ENCODE measurements around the gene TEX13B.
A peak's percentile ranks its signal among the peaks of the same experiment; 100 is the strongest.

Gene TEX13B

DNA sequence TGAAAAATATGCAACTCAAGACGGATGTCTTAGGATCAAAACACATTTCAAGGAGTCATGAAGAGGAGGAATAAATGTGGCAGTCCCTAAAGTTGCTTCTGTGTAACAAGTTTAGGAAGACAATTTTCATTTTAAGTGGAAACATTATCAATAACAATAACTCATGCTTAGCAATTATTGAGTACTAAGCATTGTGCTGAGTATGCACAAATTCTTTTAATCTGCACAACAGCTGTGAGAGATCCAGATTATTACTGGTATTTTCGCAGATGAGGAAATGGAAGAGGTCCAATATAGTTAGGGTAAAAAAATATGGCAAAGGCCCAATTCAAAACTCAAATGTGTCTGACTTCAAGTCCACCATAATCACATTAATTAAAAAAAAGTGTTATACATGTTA is 2.9 kb upstream of the TEX13B start:
- Histone ChIP-seq H3K9ac (ENCODE audit: low read length) (no peak overlapping the region), H3K79me2 (ENCODE audit: insufficient read depth, low read length) (no peaks in the 10 kb centered on the region), H4K20me1 (ENCODE audit: low read depth, low read length) (no peaks in the 10 kb centered on the region), H3K4me3 (ENCODE audit: insufficient read depth, low read length, poor library complexity, severe bottlenecking) (no peak overlapping the region), H3K9me3 (ENCODE audit: insufficient read depth, low read length) (no peaks in the 10 kb centered on the region), H3K4me2 (ENCODE audit: low read depth, low read length, poor library complexity, severe bottlenecking) (no peak overlapping the region), H3K9me2 (replicated peaks; ENCODE audit: insufficient read depth, low read length) (no peaks in the 10 kb centered on the region), H3K27me3 (ENCODE audit: low read length) (no peaks in the 10 kb centered on the region), H2AFZ (ENCODE audit: low read depth, low read length, severe bottlenecking) (no peak overlapping the region), H3F3A (ENCODE audit: insufficient read depth) (no peaks in the 10 kb centered on the region), H3K36me3 (ENCODE audit: low read length) (no peaks in the 10 kb centered on the region), H3K27ac (ENCODE audit: low read depth, low read length) (no peak overlapping the region)
- TF ChIP-seq, protein P1, sequence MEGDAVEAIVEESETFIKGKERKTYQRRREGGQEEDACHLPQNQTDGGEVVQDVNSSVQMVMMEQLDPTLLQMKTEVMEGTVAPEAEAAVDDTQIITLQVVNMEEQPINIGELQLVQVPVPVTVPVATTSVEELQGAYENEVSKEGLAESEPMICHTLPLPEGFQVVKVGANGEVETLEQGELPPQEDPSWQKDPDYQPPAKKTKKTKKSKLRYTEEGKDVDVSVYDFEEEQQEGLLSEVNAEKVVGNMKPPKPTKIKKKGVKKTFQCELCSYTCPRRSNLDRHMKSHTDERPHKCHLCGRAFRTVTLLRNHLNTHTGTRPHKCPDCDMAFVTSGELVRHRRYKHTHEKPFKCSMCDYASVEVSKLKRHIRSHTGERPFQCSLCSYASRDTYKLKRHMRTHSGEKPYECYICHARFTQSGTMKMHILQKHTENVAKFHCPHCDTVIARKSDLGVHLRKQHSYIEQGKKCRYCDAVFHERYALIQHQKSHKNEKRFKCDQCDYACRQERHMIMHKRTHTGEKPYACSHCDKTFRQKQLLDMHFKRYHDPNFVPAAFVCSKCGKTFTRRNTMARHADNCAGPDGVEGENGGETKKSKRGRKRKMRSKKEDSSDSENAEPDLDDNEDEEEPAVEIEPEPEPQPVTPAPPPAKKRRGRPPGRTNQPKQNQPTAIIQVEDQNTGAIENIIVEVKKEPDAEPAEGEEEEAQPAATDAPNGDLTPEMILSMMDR (IDR thresholded peaks at IDR 0.05; ENCODE audit: insufficient read depth, low read length, poor library complexity, severe bottlenecking): no peak
- TF ChIP-seq EZH2phosphoT487 (conservative IDR thresholded peaks at IDR 0.05; ENCODE audit: low read length): no peak

DNA sequence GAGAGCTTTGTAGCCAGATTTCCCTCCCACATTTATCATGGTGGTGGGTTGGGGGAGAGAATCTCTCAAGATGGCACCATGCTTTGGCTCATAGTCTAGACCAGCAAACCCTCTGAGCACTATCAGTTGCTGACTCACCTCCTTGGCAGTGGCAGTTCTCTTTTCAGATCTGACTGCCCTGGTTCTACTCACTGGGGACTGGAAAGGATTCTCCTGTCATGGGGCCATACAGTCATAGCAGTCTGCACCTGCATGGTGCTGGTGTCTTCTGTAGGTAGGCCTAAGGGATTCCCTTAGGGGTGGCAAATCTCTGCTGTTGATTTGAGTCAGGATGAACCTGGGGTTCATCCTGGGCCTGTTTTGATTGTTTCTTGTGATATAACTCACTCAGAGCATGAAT is 2.6 kb downstream of the TEX13B start:
- H3K36me3 ChIP-seq (ENCODE audit: low read length): no peaks in the 10 kb centered on the region
- H3K27me3 ChIP-seq (ENCODE audit: low read length): no peaks in the 10 kb centered on the region
- H3F3A ChIP-seq (ENCODE audit: insufficient read depth): no peaks in the 10 kb centered on the region
- no peak overlapping the region for H3K9ac ChIP-seq (ENCODE audit: low read length)
- no peaks in the 10 kb centered on the region for H3K9me3 ChIP-seq (ENCODE audit: insufficient read depth, low read length)
- no peaks in the 10 kb centered on the region for H3K9me2 ChIP-seq (replicated peaks; ENCODE audit: insufficient read depth, low read length)
- no peak overlapping the region for H3K27ac ChIP-seq (ENCODE audit: low read depth, low read length)
- no peak overlapping the region for H3K4me3 ChIP-seq (ENCODE audit: insufficient read depth, low read length, poor library complexity, severe bottlenecking)
- TF ChIP-seq, protein P1 (IDR thresholded peaks at IDR 0.05; ENCODE audit: insufficient read depth, low read length, poor library complexity, severe bottlenecking): no peak
- TF ChIP-seq EZH2phosphoT487 (conservative IDR thresholded peaks at IDR 0.05; ENCODE audit: low read length): no peak
- H4K20me1 ChIP-seq (ENCODE audit: low read depth, low read length): no peaks in the 10 kb centered on the region
- no peak overlapping the region for H2AFZ ChIP-seq (ENCODE audit: low read depth, low read length, severe bottlenecking)
- H3K79me2 ChIP-seq (ENCODE audit: insufficient read depth, low read length): no peaks in the 10 kb centered on the region
- H3K4me2 ChIP-seq (ENCODE audit: low read depth, low read length, poor library complexity, severe bottlenecking): no peak overlapping the region

DNA sequence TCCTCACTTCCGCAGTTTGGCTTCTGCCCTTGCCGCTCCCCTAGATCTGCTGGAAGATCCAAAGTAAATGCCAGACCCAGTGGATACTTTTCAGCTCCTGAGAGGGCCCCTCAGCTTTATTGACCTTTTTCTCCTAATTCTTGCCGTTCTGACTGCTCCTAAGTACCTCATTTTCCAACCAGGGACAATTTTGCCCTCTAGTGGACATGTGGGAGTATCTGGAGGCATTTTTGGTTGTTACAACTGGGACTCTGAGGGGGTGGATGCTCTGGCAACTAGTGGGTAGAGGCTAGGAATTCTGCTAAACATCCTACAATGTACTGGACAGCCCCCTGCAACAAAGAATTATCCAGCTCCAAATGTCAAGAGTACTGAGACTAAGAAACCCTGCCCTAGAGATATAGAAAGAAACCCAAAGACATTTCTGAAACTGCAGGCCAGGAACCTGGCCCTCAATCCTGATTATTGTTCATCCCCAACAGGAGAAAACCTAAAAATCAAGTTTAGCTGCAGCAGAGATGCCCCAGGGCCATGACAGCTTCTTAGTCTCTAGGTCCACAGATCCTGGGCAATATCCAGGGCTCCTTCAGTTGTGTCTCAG is 3.4 kb downstream of the TEX13B start:
- TF ChIP-seq, protein P1 (IDR thresholded peaks at IDR 0.05; ENCODE audit: insufficient read depth, low read length, poor library complexity, severe bottlenecking): peak; percentile 10
- no peak for TF ChIP-seq EZH2phosphoT487 (conservative IDR thresholded peaks at IDR 0.05; ENCODE audit: low read length)
- H3K27me3 ChIP-seq (ENCODE audit: low read length): no peaks in the 10 kb centered on the region
- H2AFZ ChIP-seq (ENCODE audit: low read depth, low read length, severe bottlenecking): no peak overlapping the region
- no peak overlapping the region for H3K4me3 ChIP-seq (ENCODE audit: insufficient read depth, low read length, poor library complexity, severe bottlenecking)
- no peaks in the 10 kb centered on the region for H3K36me3 ChIP-seq (ENCODE audit: low read length)
- no peaks in the 10 kb centered on the region for H3F3A ChIP-seq (ENCODE audit: insufficient read depth)
- no peak overlapping the region for H3K4me2 ChIP-seq (ENCODE audit: low read depth, low read length, poor library complexity, severe bottlenecking)
- no peaks in the 10 kb centered on the region for H4K20me1 ChIP-seq (ENCODE audit: low read depth, low read length)
- H3K9ac ChIP-seq (ENCODE audit: low read length): no peak overlapping the region
- H3K79me2 ChIP-seq (ENCODE audit: insufficient read depth, low read length): no peaks in the 10 kb centered on the region
- H3K9me3 ChIP-seq (ENCODE audit: insufficient read depth, low read length): no peaks in the 10 kb centered on the region
- H3K9me2 ChIP-seq (replicated peaks; ENCODE audit: insufficient read depth, low read length): no peaks in the 10 kb centered on the region
- H3K27ac ChIP-seq (ENCODE audit: low read depth, low read length): no peak overlapping the region
